HG03103 (cell line): ENCODE results near the gene PSAPL1.

Experiments
- ATAC-seq: cut with Tn5 transposase; IDR thresholded peaks from one replicate; pipeline ENCODE4 v1.9.1; 2021; ENCODE audit warnings: low read depth; ENCODE audit not compliant: unreplicated experiment

The PSAPL1 gene

GRCh38 chr4:7432531-7433375, 2.0 kb downstream of the PSAPL1 start:
- ATAC-seq: no peak

GRCh38 chr4:7431696-7432530, 2.8 kb downstream of the PSAPL1 start:
- no peak for ATAC-seq

GRCh38 chr4:7430965-7431695, 3.6 kb downstream of the PSAPL1 start:
- no peak for ATAC-seq

GRCh38 chr4:7430368-7430964, 4.3 kb downstream of the PSAPL1 start:
- ATAC-seq: no peak

GRCh38 chr4:7429601-7430078, 5.1 kb downstream of the PSAPL1 start:
- no peak for ATAC-seq

- ATAC-seq: no peak
These were observed 5.7 kb downstream of the PSAPL1 start for GRCh38 chr4:7429069-7429416.

GRCh38 chr4:7428261-7429068, 6.3 kb downstream of the PSAPL1 start:
- no peak for ATAC-seq

GRCh38 chr4:7427831-7428260, 6.9 kb downstream of the PSAPL1 start:
- ATAC-seq: no peak

GRCh38 chr4:7427361-7427760, 7.4 kb downstream of the PSAPL1 start:
- no peak for ATAC-seq

- no peak for ATAC-seq
These were observed 8.1 kb downstream of the PSAPL1 start for GRCh38 chr4:7426525-7427171.

- no peak for ATAC-seq
These were observed 8.9 kb downstream of the PSAPL1 start for GRCh38 chr4:7425591-7426468.

- ATAC-seq: no peak
These were observed 9.6 kb downstream of the PSAPL1 start for GRCh38 chr4:7425124-7425523.

- no peak for ATAC-seq
These were observed 10.1 kb downstream of the PSAPL1 start for GRCh38 chr4:7424553-7425111.

- no peak for ATAC-seq
These were observed 10.8 kb downstream of the PSAPL1 start for GRCh38 chr4:7423801-7424552.

- ATAC-seq: no peak
These were observed 11.3 kb downstream of the PSAPL1 start for GRCh38 chr4:7423391-7423790.

GRCh38 chr4:7422898-7423180, 11.9 kb downstream of the PSAPL1 start:
- ATAC-seq: no peak

- ATAC-seq: no peak
These were observed 12.4 kb downstream of the PSAPL1 start for GRCh38 chr4:7422151-7422897.
